ENCODE data around the gene CIRBP.

Gene CIRBP

DNA sequence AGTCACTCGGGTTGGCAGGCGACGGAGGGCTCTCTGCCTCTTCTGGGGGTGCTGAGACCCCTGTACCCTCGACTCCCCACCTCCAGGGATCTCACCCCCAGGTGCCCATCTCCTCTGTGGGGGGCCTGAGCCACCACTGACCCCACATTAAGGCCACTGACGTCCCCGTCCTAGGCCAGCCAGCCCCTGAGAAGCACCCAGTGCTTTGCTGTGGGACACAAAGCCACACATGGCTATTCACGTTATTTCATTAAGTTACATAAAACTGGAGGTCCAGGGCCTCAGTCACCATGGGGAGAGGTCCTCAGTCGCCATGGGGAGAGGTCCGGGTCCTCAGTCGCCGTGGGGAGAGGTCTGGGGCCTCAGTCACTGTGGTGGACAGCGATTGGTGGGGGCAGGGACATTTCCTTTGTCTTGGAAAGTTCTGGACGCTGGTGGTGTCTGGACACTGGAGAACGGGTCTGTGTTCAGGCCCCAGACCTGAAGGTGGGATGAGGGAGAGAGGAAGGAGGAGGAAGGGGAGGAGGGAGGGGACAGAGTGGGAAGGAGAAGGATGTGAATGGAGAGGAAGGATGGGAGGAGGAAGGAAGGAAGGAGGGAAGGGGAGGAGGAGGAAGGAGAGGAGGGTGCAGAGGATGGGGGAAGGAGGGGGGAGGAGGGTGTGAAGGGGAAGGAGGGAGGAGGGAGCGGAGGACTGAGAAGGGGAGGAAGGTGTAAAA, 12.6 kb downstream of the CIRBP start:
- DNase-seq (ENCODE audit: low read depth): no peak

DNA sequence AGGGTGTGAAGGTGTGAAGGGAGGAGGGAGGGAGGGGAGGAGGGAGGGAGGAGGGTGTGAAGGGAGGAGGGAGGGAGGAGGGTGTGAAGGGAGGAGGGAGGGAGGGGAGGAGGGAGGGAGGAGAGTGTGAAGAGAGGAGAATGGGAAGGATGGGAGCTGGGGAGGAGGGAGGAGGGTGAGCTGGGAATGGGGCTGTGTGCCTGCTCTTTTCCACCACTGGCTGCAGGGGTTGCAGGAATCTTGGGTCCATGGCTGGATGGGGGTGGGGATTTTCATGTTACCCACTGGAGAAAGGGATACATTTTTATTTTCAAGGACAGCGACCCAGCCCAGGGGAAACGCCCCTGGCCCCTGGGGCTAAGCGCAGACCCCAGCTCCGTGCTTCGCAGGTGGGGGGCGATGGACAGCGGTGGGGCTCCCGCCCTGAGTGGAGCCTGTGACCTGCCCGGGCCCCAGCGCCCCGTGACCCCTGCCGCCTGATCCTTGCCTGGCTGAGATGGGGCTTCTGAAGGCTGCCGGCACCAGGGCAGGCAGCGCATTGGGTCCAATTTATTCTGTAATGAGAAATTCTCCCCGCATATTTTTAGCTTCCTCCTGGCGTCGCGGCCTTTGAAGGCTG, 13.6 kb downstream of the CIRBP start:
- no peak for DNase-seq (ENCODE audit: low read depth)

GRCh38 chr19:1283207-1283916, 14.2 kb downstream of the CIRBP start:
- DNase-seq (ENCODE audit: low read depth): no peak

GRCh38 chr19:1283917-1284292, 14.8 kb downstream of the CIRBP start:
- DNase-seq (ENCODE audit: low read depth): no peak

- no peak for DNase-seq (ENCODE audit: low read depth)
These were observed 15.3 kb downstream of the CIRBP start for GRCh38 chr19:1284293-1284978.

GRCh38 chr19:1284979-1285736, 16.0 kb downstream of the CIRBP start:
- no peak for DNase-seq (ENCODE audit: low read depth)

GRCh38 chr19:1285737-1286360, 16.7 kb downstream of the CIRBP start, which contains the start of gene EFNA2:
Gene EFNA2, plus strand, starts transcription at chr19:1285873. Its CDS starts 296 bp downstream, at chr19:1286169.
- no peak for DNase-seq (ENCODE audit: low read depth)

DNA sequence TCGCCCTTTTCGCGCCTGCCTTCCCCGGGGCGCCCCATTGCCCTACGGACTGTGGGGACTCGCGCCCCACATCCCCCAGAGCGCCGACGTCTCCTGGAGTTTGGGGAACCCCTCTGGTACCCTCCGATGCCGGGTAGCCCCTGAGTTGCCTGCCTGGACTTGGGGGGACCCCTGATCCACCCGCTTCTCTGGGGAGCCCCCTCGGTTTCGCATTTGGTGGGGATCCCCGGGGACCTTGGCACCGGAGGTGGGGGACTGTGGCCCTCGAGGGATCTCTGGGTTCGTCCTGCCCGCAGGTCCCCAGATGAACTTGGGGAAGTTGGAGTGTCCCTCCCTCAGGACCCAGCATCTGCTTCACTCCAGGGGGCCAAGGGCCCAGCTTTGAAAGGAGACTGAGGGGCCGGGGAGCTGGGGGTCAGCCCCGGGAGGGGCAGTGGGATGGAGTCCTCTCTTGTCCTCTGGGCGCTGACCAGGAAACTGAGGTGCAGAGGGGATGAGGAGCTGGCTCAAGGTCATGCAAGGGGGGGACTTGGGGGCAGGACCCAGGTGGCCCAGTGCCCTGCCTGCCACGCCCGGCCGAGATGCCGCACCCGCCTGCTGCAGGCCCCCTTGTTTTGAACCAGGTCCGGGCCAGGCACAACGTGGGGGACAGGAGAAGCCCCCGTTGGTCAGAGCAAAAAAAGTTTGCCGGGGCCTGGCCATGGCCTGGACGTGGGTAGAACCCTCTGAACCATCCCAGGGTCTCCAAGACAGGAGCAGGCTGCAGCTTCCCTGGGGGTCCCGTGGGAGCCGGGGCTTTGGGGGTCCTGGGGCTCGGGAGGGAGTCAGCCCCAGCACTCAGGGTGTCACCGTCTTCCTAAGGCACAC, 17.6 kb downstream of the CIRBP start:
- no peak for DNase-seq (ENCODE audit: low read depth)

DNA sequence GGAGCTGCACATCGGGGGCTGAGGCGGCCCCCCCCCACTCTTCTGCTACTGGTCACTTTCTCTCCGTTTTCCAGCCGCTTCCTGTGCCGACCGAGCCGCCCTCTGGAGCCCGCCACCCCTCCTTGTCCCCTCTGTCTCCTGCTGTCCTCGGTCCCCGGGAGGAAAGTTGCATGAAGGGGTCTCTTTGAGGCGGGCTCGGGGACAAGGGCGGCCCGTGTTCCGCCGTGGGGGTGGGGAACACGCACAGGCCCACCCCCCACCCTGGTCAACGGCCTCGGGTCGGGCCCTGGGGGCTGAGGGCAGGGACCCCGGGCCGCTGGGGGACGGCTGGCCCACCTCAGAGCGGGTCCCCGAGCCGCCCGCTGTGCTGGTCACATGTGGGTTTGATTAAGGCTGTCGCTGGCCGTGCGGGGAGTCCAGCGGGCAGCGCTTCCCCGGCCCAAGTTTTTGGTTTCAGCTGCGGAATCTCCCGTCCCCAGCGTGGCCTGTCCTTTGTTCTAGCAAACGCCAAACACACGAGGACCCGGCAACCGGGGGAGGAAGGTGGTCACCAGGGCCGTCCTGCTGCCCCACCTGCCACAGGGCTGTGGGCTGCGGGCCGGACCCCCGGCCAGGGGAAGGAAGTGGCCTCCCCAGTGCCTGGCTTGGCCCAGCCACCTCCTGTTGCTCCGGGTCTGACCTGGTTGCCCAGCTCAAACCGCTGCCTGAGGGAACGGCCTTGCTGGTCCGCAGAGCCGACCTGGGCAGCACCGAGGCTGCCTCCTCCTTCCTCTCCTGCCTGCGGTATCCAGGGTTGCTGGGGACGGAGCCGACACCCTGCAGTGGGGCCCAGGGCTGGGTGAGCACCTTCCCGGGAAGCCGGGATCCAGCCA, 18.5 kb downstream of the CIRBP start:
- no peak for DNase-seq (ENCODE audit: low read depth)

DNA sequence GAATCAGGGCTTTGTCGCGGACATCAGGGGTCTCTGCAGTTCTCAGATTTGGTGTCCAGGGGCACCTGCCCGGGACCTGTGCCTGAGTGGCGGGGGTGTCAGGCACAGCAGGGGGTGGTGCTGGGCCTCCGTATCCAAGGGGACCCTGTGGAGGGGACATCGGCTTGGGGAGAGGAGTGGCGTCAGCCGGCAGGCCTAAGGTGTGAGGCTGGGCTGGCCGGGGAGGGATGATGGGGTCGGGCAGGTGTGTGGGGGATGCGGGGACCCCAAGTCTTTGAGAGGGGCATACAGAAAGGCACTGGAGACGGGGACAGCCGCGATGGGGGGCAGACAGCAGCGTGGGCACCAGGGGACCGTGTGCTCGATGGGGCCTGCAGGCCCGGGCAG, 19.1 kb downstream of the CIRBP start:
- no peak for DNase-seq (ENCODE audit: low read depth)

GRCh38 chr19:1288833-1289685, 19.9 kb downstream of the CIRBP start:
- DNase-seq (ENCODE audit: low read depth): no peak

- DNase-seq (ENCODE audit: low read depth): no peak
These were observed 20.5 kb downstream of the CIRBP start for GRCh38 chr19:1289686-1290025.

DNA sequence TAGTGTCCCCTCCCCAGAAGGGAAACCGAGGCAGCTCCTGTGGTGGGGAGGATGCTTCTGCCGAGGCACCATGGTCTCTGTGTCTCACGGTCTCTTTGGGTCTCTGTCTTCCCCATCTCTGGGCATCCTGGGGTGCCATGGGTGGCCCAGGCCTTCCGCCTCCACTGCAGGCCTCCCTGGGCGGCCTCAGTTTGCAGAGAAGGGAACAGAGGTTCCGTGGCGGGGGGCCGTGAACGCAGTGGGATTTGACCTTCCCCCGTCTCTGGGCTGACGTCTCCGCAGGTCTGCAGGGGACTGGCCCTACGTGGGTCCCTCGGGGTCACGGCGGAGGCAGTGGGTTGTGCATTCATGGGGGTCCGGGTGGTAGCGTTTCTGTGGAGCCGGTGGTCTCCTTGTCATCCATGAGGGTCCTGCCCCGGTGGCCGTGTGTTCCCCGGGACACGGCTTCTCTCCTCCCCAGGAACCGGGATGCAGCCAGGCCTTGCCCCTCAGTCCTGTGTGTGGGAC, 21.1 kb downstream of the CIRBP start:
- no peak for DNase-seq (ENCODE audit: low read depth)

DNA sequence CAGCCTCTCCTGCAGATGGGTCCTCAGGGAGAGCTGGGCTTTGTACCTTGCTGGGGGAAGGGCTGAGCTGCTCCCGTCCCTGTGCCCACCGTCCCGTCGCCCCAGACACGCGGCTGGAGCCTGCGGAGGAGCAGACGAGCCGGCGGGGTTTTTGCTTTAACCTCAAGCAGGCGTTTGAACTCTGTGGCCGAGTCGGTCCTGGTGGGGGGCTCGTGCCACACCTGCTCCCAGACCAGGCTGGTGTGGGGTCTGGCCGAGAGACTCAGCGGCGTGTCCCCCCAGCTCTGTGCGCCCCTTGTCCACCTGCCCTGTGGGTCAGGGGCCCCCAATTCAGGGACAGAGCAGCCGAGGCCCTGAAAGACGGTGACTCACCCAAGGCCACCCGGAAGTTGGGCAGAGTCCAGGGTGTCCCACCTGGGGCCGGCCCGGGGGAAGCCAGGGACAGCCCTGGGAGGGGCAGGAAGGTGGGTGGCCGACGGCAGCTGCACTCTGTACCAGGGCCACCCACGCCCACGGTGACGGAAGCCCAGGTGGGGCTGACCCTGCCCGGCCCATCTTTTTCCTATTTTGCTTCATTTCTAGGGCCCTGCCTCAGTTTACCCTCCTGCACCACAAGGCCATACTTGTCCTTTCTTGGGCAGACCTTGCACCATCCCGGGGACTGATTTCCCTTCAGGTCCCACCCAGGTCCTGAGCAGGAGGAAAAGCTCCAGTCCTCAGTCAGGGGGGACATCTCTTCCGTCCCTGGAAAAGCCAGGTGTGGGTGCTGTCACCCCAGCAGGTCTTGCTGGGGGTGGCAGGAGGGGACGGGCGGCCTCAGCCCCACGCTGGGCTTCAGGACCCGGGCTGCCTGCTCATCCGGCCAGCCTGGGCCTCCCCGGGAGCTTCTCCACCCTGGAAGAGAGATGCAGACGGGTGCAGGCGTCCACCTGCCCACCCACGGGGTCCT, 21.8 kb downstream of the CIRBP start:
- DNase-seq (ENCODE audit: low read depth): no peak

- no peak for DNase-seq (ENCODE audit: low read depth)
These were observed 22.8 kb downstream of the CIRBP start for GRCh38 chr19:1291761-1292418.

DNA sequence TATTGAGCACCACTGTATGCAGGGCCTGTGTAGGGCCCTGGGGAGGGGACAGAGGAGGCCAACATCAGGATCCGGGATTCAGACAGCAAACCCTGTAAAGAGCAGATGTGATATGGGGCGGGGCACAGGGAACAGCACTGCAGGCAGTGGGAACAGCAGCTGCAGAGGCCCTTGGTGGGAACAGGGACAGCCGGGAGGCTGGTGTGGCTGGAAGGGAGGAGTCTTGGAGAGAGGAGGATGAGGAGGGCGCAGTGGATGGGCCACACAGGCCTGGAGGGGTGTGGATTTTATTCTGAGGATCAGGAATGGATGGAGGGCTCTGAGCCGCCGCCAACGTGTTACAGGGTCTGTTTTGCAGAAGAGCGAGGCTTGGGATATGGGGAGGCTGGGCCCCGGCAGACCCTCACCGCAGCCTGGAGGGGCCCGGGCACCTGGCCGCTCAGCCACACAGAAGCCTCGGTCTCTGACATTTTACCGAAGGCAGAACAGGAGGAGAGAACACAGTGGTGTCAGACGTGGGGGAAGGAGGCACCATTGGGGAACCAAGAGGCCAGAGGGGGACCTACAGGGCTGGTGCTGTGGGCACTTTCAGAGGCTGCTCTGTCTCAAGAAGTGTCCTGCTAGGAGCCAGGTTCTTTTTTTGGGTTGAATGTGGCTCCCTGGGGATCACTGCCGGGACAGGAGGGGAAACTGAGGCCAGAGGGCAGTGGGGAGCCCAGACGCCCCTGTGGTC, 23.5 kb downstream of the CIRBP start:
- DNase-seq (ENCODE audit: low read depth): no peak
